ENCODE data around the gene NDUFS6. TPM values are rescaled to one million over a fixed set of nuclear protein-coding genes. Genes with fewer than 3 reads are reported as not detected.

The NDUFS6 gene
- total RNA-seq, 1 experiment from 2014 or later, result 59.7 TPM

GRCh38 chr5:1763548-1763911, 37.7 kb upstream of the NDUFS6 start:
- ChIA-PET CTCF (interaction anchor here (1.0 kb wide), 3 partner anchors 9 to 36 kb away, joined by 3 to 4 read pairs (median 3); no protein-coding TSS in a partner anchor), POLR2A (no interaction called here)
- Mint-ChIP-seq H3K27me3 (ENCODE audit: insufficient read depth, unreplicated experiment) (peaks cover 11% of the 10 kb centered on the region), H3K27ac (ENCODE audit: unreplicated experiment) (no peak overlapping the region), H3K4me1 (ENCODE audit: low read depth, unreplicated experiment) (no peaks in the 10 kb centered on the region), H3K9me3 (ENCODE audit: unreplicated experiment) (no peaks in the 10 kb centered on the region), H3K36me3 (ENCODE audit: insufficient read depth, unreplicated experiment) (no peaks in the 10 kb centered on the region), H3K4me3 (ENCODE audit: unreplicated experiment) (no peak overlapping the region)
- H3K36me3 ChIP-seq (ENCODE audit: control insufficient read depth, insufficient read depth, low read length), result no peaks in the 10 kb centered on the region
- intact Hi-C loops (cut with micrococcal nuclease; ENCODE audit: unreplicated experiment), result loop anchor here (10.0 kb wide), 1 partner anchor 251 kb away; no protein-coding TSS in a partner anchor
- BruUV-seq (replicated peaks), result no TSS peak
- H3K4me3 ChIP-seq (ENCODE audit: low read depth, low read length), result no peak overlapping the region
- no peaks in the 10 kb centered on the region for H3K4me1 ChIP-seq
- no peaks in the 10 kb centered on the region; the same call in 1 of the 2 replicates for H3K27me3 ChIP-seq (replicated peaks; ENCODE audit: control insufficient read depth, insufficient read depth, low read length)
- H3K9me3 ChIP-seq, result no peaks in the 10 kb centered on the region
- peak; percentile 56 to 63 for DNase-seq
- TF ChIP-seq, protein P1, sequence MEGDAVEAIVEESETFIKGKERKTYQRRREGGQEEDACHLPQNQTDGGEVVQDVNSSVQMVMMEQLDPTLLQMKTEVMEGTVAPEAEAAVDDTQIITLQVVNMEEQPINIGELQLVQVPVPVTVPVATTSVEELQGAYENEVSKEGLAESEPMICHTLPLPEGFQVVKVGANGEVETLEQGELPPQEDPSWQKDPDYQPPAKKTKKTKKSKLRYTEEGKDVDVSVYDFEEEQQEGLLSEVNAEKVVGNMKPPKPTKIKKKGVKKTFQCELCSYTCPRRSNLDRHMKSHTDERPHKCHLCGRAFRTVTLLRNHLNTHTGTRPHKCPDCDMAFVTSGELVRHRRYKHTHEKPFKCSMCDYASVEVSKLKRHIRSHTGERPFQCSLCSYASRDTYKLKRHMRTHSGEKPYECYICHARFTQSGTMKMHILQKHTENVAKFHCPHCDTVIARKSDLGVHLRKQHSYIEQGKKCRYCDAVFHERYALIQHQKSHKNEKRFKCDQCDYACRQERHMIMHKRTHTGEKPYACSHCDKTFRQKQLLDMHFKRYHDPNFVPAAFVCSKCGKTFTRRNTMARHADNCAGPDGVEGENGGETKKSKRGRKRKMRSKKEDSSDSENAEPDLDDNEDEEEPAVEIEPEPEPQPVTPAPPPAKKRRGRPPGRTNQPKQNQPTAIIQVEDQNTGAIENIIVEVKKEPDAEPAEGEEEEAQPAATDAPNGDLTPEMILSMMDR (IDR thresholded peaks at IDR 0.05; ENCODE audit: insufficient read depth in 1 of 2, low read depth in 1 of 2, low read length in 1 of 2, severe bottlenecking in 1 of 2, unreplicated experiment in 1 of 2), result peak; percentile 60 to 72

GRCh38 chr5:1763960-1764605, 37.1 kb upstream of the NDUFS6 start:
- H3K4me1 ChIP-seq, result no peaks in the 10 kb centered on the region
- peaks cover 11% of the 10 kb centered on the region for H3K27me3 Mint-ChIP-seq (ENCODE audit: insufficient read depth, unreplicated experiment)
- H3K4me1 Mint-ChIP-seq (ENCODE audit: low read depth, unreplicated experiment), result no peaks in the 10 kb centered on the region
- DNase-seq, result no peak
- BruUV-seq (replicated peaks), result no TSS peak
- ChIA-PET POLR2A (no interaction called here), CTCF (interaction anchor here (1.0 kb wide), 3 partner anchors 9 to 35 kb away, joined by 3 to 4 read pairs (median 3); no protein-coding TSS in a partner anchor)
- H3K27ac Mint-ChIP-seq (ENCODE audit: unreplicated experiment), result no peak overlapping the region
- H3K4me3 ChIP-seq (ENCODE audit: low read depth, low read length), result no peak overlapping the region
- intact Hi-C loops (cut with micrococcal nuclease; ENCODE audit: unreplicated experiment), result loop anchor here (10.0 kb wide), 1 partner anchor 251 kb away; no protein-coding TSS in a partner anchor
- no peaks in the 10 kb centered on the region for H3K9me3 Mint-ChIP-seq (ENCODE audit: unreplicated experiment)
- no peaks in the 10 kb centered on the region for H3K36me3 ChIP-seq (ENCODE audit: control insufficient read depth, insufficient read depth, low read length)
- no peak overlapping the region for H3K4me3 Mint-ChIP-seq (ENCODE audit: unreplicated experiment)
- H3K36me3 Mint-ChIP-seq (ENCODE audit: insufficient read depth, unreplicated experiment), result no peaks in the 10 kb centered on the region
- no peaks in the 10 kb centered on the region for H3K9me3 ChIP-seq
- H3K27me3 ChIP-seq (replicated peaks; ENCODE audit: control insufficient read depth, insufficient read depth, low read length), result no peaks in the 10 kb centered on the region; the same call in 1 of the 2 replicates
- TF ChIP-seq, protein P1 (IDR thresholded peaks at IDR 0.05; ENCODE audit: insufficient read depth in 1 of 2, low read depth in 1 of 2, low read length in 1 of 2, severe bottlenecking in 1 of 2, unreplicated experiment in 1 of 2), result no peak

GRCh38 chr5:1764606-1764960, 36.6 kb upstream of the NDUFS6 start:
- Mint-ChIP-seq H3K9me3 (ENCODE audit: unreplicated experiment) (no peaks in the 10 kb centered on the region), H3K27me3 (ENCODE audit: insufficient read depth, unreplicated experiment) (peaks cover 11% of the 10 kb centered on the region), H3K36me3 (ENCODE audit: insufficient read depth, unreplicated experiment) (no peaks in the 10 kb centered on the region), H3K4me3 (ENCODE audit: unreplicated experiment) (no peak overlapping the region), H3K4me1 (ENCODE audit: low read depth, unreplicated experiment) (no peaks in the 10 kb centered on the region), H3K27ac (ENCODE audit: unreplicated experiment) (no peak overlapping the region)
- TF ChIP-seq, protein P1 (IDR thresholded peaks at IDR 0.05; ENCODE audit: insufficient read depth in 1 of 2, low read depth in 1 of 2, low read length in 1 of 2, severe bottlenecking in 1 of 2, unreplicated experiment in 1 of 2), result no peak
- Histone ChIP-seq H3K36me3 (ENCODE audit: control insufficient read depth, insufficient read depth, low read length) (no peaks in the 10 kb centered on the region), H3K4me3 (ENCODE audit: low read depth, low read length) (no peak overlapping the region), H3K4me1 (no peaks in the 10 kb centered on the region), H3K27me3 (replicated peaks; ENCODE audit: control insufficient read depth, insufficient read depth, low read length) (no peaks in the 10 kb centered on the region; the same call in 1 of the 2 replicates), H3K9me3 (no peaks in the 10 kb centered on the region)
- intact Hi-C loops (cut with micrococcal nuclease; ENCODE audit: unreplicated experiment), result loop anchor here (10.0 kb wide), 1 partner anchor 250 kb away; no protein-coding TSS in a partner anchor
- DNase-seq, result no peak
- BruUV-seq (replicated peaks), result no TSS peak
- ChIA-PET POLR2A (no interaction called here), CTCF (no interaction called here)

All from Caco-2 (cell line).